Measurements from ENCODE around the gene SHB.

The SHB gene

GRCh38 chr9:37925786-37926736, 143.0 kb downstream of the SHB start:
- DNase-seq, result no peak

GRCh38 chr9:37925006-37925405, 144.0 kb downstream of the SHB start:
- no peak for DNase-seq

GRCh38 chr9:37924538-37924937, 144.5 kb downstream of the SHB start:
- DNase-seq, result no peak

GRCh38 chr9:37923796-37924427, 145.1 kb downstream of the SHB start:
- DNase-seq, result no peak

- no peak for DNase-seq
Measured at GRCh38 chr9:37923118-37923795, 145.8 kb downstream of the SHB start.

- DNase-seq, result no peak
Measured at GRCh38 chr9:37922363-37923117, 146.5 kb downstream of the SHB start.

GRCh38 chr9:37921546-37922300, 147.3 kb downstream of the SHB start:
- no peak for DNase-seq

GRCh38 chr9:37921168-37921510, 147.9 kb downstream of the SHB start:
- DNase-seq, result no peak

GRCh38 chr9:37920471-37921167, 148.4 kb downstream of the SHB start:
- DNase-seq, result peak; percentile 42

GRCh38 chr9:37919956-37920335, 149.1 kb downstream of the SHB start:
- no peak for DNase-seq

- DNase-seq, result no peak
Measured at GRCh38 chr9:37919246-37919955, 149.6 kb downstream of the SHB start.

GRCh38 chr9:37918665-37919170, 150.3 kb downstream of the SHB start:
- no peak for DNase-seq

GRCh38 chr9:37917801-37918664, 151.0 kb downstream of the SHB start:
- no peak for DNase-seq

- no peak for DNase-seq
Measured at GRCh38 chr9:37917313-37917731, 151.7 kb downstream of the SHB start.

- DNase-seq, result no peak
Measured at GRCh38 chr9:37916471-37917312, 152.3 kb downstream of the SHB start.

- DNase-seq, result no peak
Measured at GRCh38 chr9:37915911-37916470, 153.0 kb downstream of the SHB start.

- no peak for DNase-seq
Measured at GRCh38 chr9:37914701-37915358, 154.2 kb downstream of the SHB start.

- DNase-seq, result no peak
Measured at GRCh38 chr9:37914154-37914551, 154.9 kb downstream of the SHB start.

Data from 8988T (cell line).